Transverse colon (tissue), 4 donors: ENCODE data around the gene GRHL1. TPM values are rescaled to one million over a fixed set of nuclear protein-coding genes. Genes with fewer than 3 reads are reported as not detected.

Experiments used
- DNase-seq: peaks from one replicate; pipeline ENCODE4 v3.0.0-alpha.2; 2019
- H3K27ac ChIP-seq, 4 donors: fragments of 200-600 bp; sonication (generic); 2 replicates each; pipeline ENCODE4 v1.5.1; 2016 to 2018; ENCODE audit warnings: inconsistent platforms in 4 of 4
- H3K27me3 ChIP-seq: fragments of 200-600 bp; sonication (generic); 2 replicates; pipeline ENCODE4 v1.5.1; 2017; ENCODE audit warnings: inconsistent platforms
- H3K36me3 ChIP-seq, 4 donors: fragments of 200-600 bp; sonication (generic); 2 replicates each; pipeline ENCODE4 v1.5.1; 2017 to 2019; ENCODE audit warnings: inconsistent platforms in 4 of 4
- H3K4me1 ChIP-seq, 4 donors: fragments of 200-600 bp; sonication (generic); 2 replicates each; pipeline ENCODE4 v1.5.1; 2017 to 2020; ENCODE audit warnings: inconsistent platforms in 4 of 4
- H3K4me3 ChIP-seq, 4 donors: fragments of 200-600 bp; sonication (generic); 1 replicate in 1 of 4; 2 replicates in 3 of 4; pipeline versions ENCODE4 v1.5.1 to v1.6.1; 2017 to 2019; ENCODE audit warnings: inconsistent platforms in 4 of 4
- H3K9me3 ChIP-seq, 2 donors: fragments of 200-600 bp; sonication (generic); 2 replicates each; pipeline ENCODE4 v1.5.1; 2017 to 2019; ENCODE audit warnings: inconsistent platforms in 2 of 2
- CTCF ChIP-seq, 5 experiments: fragments of 200-600 bp in 3 of 5; fragments of 450-650 bp in 2 of 5; sonication (generic) in 3 of 5; IDR thresholded peaks; 1 replicate in 2 of 5; 2 replicates in 3 of 5; pipeline ENCODE4 v1.5.1; 2016 to 2017; ENCODE audit warnings: antibody characterized with exemption in 5 of 5, inconsistent platforms in 3 of 5, mild to moderate bottlenecking in 2 of 5, moderate library complexity in 1 of 5
- EP300 ChIP-seq: sonication (generic); formaldehyde crosslinking; IDR thresholded peaks from one replicate; pipeline ENCODE4 v1.6.1; 2017; ENCODE audit warnings: antibody characterized with exemption, low read depth
- POLR2A ChIP-seq: fragments of 450-650 bp; IDR thresholded peaks from one replicate; pipeline ENCODE4 v1.6.1; 2016; ENCODE audit warnings: antibody characterized with exemption, mild to moderate bottlenecking, moderate library complexity
- POLR2AphosphoS5 ChIP-seq, 3 donors: sonication (generic); formaldehyde crosslinking; IDR thresholded peaks; one replicate each; pipeline ENCODE4 v1.6.1; 2016; ENCODE audit warnings: antibody characterized with exemption in 3 of 3
- WGBS, 2 donors: methylation state at CpG; one replicate each; pipeline ENCODE4 v1.1.5; 2018; ENCODE audit warnings: low coverage in 1 of 2; 5-methylcytosine and 5-hydroxymethylcytosine counted together
- in situ Hi-C, 4 donors: fragments of 200-750 bp; cut with MboI; loops; one replicate each; pipeline versions ENCODE4 v1.15.0 to v1.15.1; 2017; ENCODE audit warnings: low sequenced_read_pairs in 3 of 4, low pct_ligation_motif_present in 1 of 4, low pct_unique_long_range_greater_than_20kb in 1 of 4
- intact Hi-C: fragments of 100-400 bp; cut with DNase I; formaldehyde crosslinking; loops from one replicate; pipeline ENCODE4 v1.15.1; 2023; ENCODE audit warnings: low total_unique reads
- total RNA-seq, 4 donors: library from RNA; depleted of rRNA; stranded (reverse); fragments of >200 nt; gene quantifications; one replicate each; pipeline ENCODE4 v1.1.0, GENCODE V29; 2016

GRHL1 gene
- total RNA-seq, 4 donors from 2014 or later: 0.55 to 24.7 (median 1.3) TPM; not detected in 1

- Histone ChIP-seq H3K4me1 (peaks cover 0 to 12% (median 5%) of the 10 kb centered on the region in 4 donors), H3K4me3 (no peak overlapping the region), H3K27ac (no peak overlapping the region), H3K36me3 (peaks cover 0 to 3% (median 0%) of the 10 kb centered on the region in 4 donors), H3K27me3 (peaks cover 25% of the 10 kb centered on the region), H3K9me3 (no peaks in the 10 kb centered on the region)
- no peak for TF ChIP-seq POLR2AphosphoS5 (IDR thresholded peaks at IDR 0.05)
- TF ChIP-seq EP300: no peak
- TF ChIP-seq CTCF (IDR thresholded peaks at IDR 0.05): no peak
- no peak for TF ChIP-seq POLR2A
- WGBS, 2 donors: 34 to 65% methylated on average over 2 to 13 of the region's 13 CpGs
- in situ Hi-C loops (no loop called here), intact Hi-C loops (no loop called here)
- no peak for DNase-seq
These were observed 10.1 kb upstream of the GRHL1 start for GRCh38 chr2:9941196-9941995.

GRCh38 chr2:9941996-9942390 lies 9.5 kb upstream of the GRHL1 start:
- in situ Hi-C loops (no loop called here), intact Hi-C loops (loop anchor here (1.0 kb wide), 1 partner anchor 19 kb away; no protein-coding TSS in a partner anchor)
- Histone ChIP-seq H3K27ac (no peak overlapping the region), H3K4me1 (peaks cover 0 to 12% (median 5%) of the 10 kb centered on the region in 4 donors), H3K4me3 (no peak overlapping the region), H3K36me3 (peaks cover 0 to 3% (median 0%) of the 10 kb centered on the region in 4 donors), H3K27me3 (peaks cover 29% of the 10 kb centered on the region), H3K9me3 (no peaks in the 10 kb centered on the region)
- DNase-seq: no peak
- TF ChIP-seq POLR2A (no peak), CTCF (IDR thresholded peaks at IDR 0.05) (no peak), POLR2AphosphoS5 (IDR thresholded peaks at IDR 0.05) (no peak), EP300 (no peak)
- WGBS, 2 donors: 61 to 76% methylated on average over 4 to 6 of the region's 6 CpGs

GRCh38 chr2:9944330-9944758 lies 7.1 kb upstream of the GRHL1 start:
- WGBS, 2 donors: 62% methylated on average over 3 of the region's 3 CpGs; no CpG with 5 or more reads in 1 of the 2 donors
- Histone ChIP-seq H3K4me1 (peaks cover 0 to 12% (median 5%) of the 10 kb centered on the region in 4 donors), H3K36me3 (no peaks in the 10 kb centered on the region), H3K9me3 (no peaks in the 10 kb centered on the region), H3K27ac (no peak overlapping the region), H3K27me3 (peaks cover 29% of the 10 kb centered on the region), H3K4me3 (no peak overlapping the region)
- TF ChIP-seq POLR2AphosphoS5 (IDR thresholded peaks at IDR 0.05) (no peak), POLR2A (no peak), CTCF (IDR thresholded peaks at IDR 0.05) (no peak), EP300 (no peak)
- DNase-seq: no peak
- in situ Hi-C loops (no loop called here), intact Hi-C loops (no loop called here)

GRCh38 chr2:9945596-9945995 lies 5.9 kb upstream of the GRHL1 start:
- H3K27ac ChIP-seq: no peak overlapping the region
- peaks cover 41% of the 10 kb centered on the region for H3K27me3 ChIP-seq
- no peak for DNase-seq
- no peak for TF ChIP-seq POLR2A
- TF ChIP-seq CTCF (IDR thresholded peaks at IDR 0.05): no peak
- no peak for TF ChIP-seq POLR2AphosphoS5 (IDR thresholded peaks at IDR 0.05)
- TF ChIP-seq EP300: no peak
- no peaks in the 10 kb centered on the region for H3K36me3 ChIP-seq
- WGBS, 2 donors: 64 to 81% methylated on average over 7 of the region's 7 CpGs
- intact Hi-C loops (no loop called here), in situ Hi-C loops (no loop called here)
- H3K4me3 ChIP-seq: no peak overlapping the region
- peaks cover 0 to 3% (median 2%) of the 10 kb centered on the region in 4 donors for H3K4me1 ChIP-seq
- no peaks in the 10 kb centered on the region for H3K9me3 ChIP-seq
